NCI-H146 (cell line): ENCODE measurements around the gene DOCK8.

ENCODE experiments used
- DNase-seq: peaks from one replicate; lab custom pipeline; 2025; lab: John Stamatoyannopoulos, UW

DOCK8 gene

DNA sequence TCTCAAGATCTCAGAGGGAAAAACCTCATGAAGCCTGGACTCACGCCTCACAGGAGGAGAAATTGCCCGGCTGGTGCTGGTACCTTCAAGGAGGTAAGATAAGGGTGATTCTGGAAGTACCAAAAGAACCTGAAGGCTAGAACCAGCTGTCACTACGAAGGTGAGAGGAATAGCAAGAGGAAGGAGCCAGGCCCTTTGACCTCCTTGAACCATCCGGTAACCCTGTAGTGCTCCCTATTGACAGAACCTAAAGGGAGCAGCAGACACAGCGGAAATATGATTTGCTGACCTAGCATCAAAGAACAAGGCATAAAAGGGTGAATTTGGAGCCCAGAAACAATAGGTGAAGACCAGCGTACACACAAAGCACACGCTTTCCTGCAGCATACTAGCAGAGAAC is 92.2 kb downstream of the DOCK8 start:
- no peak for DNase-seq

DNA sequence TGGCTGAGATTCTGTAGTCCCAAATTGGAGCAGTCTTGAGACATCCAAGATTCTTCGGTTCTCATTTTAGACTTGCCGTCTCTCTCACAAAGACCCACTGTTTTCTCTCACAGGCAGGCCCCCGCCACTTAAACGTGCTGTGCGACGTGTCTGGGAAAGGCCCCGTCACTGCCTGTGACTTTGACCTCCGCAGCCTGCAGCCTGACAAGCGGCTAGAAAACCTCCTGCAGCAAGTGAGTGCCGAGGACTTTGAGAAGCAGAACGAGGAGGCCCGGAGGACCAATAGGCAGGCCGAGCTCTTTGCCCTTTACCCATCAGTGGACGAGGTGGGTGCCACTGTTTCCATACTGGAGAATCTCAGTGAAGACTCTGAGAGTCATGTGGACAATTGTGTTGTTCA is 97.2 kb downstream of the DOCK8 start:
- DNase-seq, result no peak

DNA sequence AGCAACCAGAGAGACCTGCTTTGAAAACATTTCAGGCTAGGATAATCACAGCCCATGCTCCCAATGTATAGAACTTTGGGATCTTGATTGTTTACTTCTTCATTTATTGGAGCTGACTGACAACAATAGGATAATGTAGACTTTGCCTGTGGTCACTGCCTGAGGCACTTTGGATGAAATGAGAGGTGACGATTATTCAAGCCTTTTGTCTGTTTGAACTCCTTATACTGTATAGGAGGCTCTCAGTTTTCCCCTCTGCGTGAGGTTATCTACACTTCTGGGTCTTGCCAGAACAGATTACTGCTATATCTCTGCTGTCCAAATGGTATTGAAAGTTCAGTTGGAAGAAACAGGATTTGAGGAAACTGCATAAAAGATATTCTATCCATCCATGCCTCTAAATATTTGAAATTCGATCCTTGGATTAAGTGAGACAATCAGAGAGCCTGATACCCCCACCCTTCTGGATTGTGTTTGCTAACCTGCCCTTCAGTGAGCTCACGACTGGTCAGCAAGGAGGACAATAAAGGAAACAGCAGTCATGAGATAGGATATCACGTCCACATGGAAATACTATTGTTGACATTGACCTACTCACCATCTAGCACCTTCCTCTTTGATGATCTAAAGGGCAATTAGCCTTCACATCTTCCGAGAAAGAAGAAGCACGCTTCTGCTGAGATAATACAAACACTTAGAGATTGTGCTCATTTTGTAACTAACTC is 98.1 kb downstream of the DOCK8 start:
- DNase-seq, result no peak

DNA sequence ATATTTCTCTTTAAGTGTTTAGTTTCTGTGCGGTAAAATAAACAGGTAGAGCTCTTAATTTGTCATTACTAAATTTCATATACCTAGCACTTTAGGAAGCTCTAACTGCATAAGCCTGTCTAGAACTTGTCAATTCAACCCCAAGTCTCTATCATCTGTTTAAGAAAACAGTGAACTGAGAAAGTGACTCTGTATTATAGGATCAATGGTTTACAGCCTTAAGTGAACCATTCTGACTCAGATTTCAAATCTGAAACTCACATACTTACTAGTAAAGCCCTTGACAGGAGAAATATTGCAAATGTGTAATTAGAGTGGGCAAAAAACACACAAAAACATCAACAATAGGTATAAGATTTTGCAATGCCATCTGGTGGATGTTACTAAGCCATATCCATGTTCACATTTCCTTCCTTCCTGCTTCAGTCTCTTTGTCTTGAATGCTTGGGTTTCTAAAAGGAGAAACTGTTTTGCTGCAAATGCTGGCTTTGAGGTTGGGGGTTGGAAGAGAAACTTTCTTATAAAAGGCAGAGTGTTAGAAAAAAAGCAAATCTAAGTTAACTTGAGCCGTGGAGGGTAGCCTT is 101.8 kb downstream of the DOCK8 start:
- DNase-seq, result no peak

DNA sequence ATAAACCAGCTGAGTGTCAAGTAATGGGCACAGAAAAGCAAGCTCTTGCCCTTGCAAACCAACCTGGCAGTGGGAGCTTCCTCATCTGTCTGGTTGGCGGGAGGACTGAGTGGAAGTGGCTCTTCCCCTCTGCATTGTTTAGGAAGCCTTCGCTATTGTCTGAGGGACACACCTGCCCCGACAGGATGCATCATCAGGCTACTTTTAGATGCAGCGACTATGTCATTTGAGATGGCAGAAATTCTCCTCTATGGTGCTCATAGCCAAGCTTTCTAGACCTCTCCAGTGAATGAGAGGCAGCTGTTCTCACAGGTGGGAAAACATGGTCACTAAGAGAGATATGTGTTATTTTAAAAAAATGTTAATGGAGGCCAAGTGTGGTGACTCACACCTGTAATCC is 104.0 kb downstream of the DOCK8 start:
- no peak for DNase-seq

DNA sequence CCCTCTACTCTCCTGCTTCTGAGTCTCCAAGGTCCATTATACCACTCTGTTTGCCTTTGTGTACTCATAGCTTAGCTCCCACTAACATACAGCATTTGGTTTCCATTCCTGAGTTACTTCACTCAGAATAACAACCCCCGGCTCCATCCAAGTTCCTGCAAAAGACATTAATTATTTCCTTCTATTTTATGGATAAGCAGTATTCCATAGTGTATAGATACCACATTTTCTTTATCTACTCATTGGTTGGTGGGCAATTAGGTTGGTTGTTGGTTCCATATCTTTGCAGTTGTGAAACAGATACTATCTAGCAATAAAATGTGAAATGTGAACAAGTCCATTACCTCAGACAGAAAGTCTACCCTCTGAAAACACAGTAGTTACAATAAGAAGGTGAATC is 110.3 kb downstream of the DOCK8 start:
- no peak for DNase-seq

DNA sequence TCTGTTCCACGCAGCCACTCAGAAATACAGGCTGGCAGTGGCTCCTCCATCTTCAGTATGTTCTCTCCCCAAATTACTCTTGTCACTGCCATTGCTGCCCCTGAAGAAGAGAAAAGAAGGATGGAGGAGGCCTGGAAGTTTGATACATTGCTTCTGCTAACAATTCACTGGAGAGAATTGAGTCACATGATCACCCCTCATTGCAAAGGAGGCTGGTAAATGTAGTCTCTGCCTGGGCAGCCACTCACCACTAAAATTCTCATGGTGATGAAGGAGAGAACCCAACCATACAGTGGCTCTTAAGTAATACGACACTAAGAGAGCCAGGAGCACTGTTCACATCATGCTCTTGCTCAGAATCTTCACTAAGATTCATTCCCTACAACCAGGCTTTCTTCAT is 112.0 kb downstream of the DOCK8 start:
- DNase-seq, result no peak

DNA sequence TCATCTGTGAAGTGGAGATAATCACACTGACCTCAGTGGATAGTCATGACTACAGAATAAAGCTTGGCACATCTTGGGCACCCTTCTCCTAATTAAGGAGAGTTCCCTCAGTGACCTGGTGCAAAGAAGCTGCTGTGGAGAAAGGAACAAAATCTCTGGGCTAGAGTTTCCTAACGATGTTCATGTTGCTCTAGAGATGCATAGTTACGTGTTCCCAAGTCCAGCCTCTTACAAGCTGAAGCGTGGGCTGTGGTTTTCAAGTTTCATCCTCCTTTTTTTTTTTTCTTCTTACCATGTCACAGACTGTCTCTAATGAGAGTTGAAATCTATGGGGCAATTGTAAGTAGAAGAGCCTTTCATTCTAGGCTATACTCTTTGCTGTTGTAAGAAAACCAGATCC is 113.8 kb downstream of the DOCK8 start:
- DNase-seq, result no peak

DNA sequence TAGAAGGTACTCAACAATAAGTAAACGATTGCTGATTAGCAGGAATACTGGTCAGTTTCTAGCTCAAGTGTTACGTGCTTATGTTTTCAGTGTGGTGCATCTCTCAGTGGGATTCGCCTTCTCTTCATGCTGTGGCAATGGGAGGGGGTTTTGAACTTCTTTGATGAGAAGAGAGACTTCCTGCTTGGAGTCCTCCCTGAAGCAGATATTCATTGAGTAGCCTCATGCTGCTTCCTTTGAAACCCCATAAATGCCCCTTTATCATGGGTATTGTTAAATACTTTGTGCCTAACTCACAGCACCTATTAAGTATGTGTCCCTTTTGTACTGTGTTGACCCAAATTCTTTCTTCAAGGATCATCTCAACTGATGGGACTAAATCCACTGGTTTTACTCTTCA is 116.5 kb downstream of the DOCK8 start:
- no peak for DNase-seq

DNA sequence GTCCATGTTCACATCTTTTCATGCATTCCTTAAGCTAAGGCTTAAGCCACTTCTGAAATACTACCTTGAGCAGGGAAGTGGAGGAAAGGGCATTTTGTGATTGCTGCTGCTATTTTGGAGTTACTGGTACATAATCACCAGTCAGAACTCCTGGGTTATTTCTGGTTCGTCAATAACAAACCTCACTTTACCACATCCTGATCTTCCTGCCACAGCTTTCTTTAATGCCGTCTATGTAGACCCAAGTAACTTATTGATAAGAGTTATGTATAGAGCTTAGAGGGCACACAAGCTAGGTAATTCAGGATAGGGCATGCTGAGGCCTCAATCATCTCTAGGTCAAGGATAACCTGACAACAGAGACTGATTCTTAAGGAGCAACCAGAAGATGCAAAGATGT is 120.7 kb downstream of the DOCK8 start:
- no peak for DNase-seq

DNA sequence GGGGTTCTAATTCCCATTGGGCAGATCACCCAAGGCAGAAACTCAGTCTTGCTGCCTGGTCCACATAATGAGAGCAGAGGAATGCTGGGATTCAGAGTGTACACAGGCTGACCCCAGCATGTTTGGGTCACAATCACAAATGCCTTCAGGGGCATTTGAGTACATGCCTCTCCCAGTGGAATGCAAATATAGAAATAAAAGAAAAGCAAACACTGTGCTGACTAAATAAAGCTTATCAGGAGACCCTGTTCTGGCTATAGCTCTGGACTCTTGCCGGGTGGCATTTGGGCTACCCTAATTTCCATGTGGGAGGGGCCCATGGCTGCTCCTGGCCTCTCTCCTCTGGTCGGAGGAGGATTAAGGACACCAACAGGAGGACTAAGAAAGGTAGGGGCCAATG is 121.4 kb downstream of the DOCK8 start:
- no peak for DNase-seq

DNA sequence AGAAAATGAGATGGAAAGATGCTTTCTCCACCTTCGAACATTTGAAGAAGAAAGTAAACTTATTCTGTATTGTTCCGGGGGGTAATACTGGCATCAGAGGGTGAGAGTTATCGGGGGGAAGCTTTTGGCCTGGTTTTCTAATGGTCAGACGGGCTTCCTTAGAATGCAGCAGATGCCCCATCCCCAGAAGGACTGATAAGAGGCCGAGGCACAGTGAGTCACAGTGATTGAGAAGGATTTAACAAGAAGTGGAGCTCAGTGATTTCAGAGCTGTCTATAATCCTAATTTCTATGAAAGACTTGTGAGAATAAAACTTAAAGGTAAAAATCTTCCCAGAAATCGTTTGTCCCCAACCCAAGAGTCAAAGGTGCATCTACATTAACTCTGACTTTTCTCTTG is 123.9 kb downstream of the DOCK8 start:
- DNase-seq, result no peak

DNA sequence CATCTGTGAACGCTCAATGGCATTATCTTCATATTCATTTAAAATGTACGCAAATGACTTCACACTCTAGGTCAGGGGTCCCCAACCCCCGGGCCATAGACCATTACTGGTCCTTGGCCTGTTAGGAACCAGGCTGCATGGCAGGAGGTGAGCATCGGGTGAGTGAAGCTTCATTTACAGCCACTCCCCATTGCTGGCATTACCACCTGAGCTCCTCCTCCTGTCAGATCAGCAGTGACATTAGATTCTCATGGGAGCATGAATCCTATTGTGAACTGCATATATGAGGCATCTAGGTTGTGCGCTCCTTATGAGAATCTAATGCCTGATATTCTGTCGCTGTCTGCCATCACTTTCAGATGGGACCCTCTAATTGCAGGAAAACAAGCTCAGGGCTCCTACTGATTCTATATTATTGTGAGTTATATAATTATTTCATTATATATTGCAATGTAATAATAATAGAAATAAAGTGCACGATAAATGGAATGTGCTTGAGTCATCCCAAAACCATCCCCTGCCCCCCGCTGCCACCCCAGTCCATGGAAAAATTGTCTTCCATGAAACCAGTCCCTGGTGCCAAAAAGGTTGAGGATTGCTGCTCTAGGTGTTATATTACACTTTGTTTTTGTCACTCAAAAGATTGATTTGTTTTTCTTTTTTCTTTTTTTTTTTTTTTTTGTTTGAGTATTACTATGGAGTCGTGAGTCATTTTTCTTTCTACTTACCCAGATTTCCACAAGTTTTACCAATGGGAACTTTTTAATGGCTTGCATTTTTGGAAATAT is 127.2 kb downstream of the DOCK8 start:
- DNase-seq, result no peak

DNA sequence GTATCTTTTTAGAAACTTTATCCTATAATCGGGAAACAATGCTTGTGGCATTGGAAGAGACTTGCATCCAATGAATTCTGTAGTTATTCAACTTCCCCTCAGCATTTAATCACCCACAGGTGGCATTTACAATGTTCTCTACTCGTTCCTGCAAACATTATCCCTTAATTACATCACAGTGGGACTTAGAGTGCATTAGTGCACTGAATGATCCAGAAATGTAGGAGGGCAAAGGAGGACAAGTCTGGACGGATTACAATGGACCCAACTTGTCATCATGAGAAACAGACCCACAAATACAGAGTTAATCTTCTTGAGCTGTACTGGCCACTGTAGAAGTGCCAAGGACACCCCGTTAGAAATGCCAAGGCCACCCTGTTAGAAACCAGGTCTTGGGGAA is 129.1 kb downstream of the DOCK8 start:
- DNase-seq, result no peak

DNA sequence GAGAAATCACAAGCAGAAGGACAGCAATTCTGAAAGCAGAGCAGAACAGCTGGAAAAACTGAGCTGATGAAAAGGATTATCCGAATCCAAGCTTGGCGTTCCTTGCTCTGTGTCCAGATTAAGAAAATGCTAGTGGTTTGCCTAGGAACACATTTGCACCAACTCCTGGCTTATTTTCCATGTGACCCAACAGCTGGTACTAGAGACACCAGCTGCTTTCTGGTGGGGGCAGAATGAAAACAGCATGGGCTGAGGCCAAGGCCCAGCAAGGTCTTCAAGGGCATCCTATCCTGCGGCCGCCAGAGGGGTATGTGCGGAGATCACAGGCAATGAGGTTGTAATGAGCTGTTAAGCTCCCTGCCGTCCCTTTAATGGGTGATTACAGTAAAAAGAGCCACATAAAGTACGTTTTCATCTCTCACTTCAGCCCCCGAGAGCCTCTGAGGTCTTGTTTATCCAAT is 131.5 kb downstream of the DOCK8 start:
- DNase-seq, result no peak

DNA sequence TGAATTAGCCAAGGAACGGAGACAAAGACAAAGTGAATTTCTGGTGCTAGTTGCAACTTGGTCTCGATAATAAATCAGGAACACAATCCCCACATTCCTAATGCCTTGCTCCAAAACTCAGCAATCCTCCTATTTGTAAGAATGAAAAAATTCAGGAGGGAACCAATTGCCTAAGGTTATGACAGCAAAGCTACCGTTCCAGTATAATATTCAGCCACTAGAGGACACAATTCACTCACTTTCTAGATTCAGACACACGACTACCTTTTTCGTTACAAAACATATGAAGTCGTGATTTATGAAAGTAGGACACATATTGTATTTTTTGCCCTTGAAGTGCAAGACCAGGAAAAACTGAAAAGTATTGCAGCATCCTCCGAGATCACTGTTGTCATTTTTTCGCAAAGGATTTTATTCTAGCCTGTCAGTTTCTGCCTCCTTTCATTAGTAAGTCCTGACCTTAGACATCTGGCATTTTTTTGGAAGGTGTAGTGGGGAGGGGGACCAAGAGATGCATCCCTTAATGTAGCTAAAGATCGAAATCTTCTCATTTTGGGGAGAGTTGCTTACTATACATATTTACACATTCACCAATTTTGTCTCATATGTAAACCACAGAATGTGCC is 133.1 kb downstream of the DOCK8 start:
- no peak for DNase-seq

DNA sequence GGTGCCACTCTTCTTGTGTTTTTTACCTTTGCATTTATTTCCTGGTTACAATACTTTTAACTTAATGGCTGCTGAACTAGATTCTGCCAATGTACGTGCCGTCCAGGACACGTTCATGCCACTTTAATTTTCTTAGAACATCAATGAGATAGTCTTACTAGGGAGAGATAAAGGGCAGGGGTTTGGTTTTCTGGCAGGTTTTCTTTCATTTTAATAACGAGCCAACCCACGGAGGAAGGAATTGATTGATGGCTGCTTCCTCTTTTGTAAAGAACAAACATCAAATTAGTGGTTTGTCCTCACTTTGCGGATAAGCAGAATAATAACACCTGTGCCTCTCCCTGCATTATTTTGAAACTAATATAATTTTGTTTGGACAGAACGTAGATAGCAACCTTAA is 135.7 kb downstream of the DOCK8 start:
- DNase-seq, result no peak

DNA sequence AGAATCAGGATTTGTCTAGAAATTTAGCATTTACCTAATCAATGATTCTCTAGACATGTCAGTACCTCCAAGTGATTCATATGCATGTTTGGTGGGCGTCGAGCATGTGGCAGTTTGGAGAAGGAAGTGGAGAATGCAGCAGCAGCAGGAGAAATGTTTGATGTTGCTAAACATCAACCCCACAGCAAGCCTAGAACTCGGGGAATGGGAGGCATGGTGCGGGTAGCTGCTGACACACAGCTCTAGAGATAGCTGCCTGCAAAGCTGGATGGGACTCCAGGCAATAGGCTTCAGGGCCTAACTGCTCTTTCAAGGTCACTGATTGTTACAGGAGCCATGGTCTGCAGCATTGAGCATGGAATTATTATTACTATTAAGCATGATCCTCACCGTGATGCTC is 137.3 kb downstream of the DOCK8 start:
- DNase-seq, result no peak

DNA sequence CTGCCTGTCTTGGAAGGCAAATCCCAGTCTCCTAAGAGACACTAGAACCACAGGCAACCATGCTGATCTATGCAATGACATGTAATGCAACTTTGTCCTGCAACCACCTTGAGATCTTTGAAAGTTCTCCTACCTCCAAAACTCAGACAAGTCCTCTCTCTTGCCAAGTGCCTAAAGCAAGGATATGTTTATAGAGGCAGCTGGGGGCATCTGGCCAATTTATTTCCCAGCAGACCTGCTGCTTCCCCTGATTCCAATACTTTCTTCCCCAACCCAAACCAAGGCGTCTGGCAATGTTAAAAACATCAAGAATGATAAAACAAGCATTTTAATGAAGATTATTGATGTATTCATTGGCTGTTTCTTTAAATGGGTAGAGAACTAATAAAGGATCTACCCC is 138.4 kb downstream of the DOCK8 start:
- no peak for DNase-seq

DNA sequence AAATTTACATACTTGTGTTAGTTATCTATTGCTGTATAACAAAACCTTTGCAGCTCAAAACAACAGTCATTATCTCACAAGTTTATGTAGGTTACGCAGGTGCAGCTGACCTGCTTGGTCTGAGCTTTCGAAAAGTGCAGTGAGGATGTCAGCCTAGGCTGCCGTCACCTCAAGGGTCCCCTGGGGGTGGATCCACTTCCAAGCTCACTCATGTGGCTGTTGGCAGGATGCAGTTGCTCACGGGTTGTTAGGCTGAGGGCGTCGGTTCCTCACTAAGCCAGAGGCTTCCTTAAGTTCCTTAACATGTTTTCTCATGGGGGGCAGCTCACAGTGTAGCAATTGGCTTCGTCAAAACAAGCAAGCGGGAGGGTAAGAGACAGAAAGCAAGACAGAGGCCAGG is 139.8 kb downstream of the DOCK8 start:
- DNase-seq, result no peak

DNA sequence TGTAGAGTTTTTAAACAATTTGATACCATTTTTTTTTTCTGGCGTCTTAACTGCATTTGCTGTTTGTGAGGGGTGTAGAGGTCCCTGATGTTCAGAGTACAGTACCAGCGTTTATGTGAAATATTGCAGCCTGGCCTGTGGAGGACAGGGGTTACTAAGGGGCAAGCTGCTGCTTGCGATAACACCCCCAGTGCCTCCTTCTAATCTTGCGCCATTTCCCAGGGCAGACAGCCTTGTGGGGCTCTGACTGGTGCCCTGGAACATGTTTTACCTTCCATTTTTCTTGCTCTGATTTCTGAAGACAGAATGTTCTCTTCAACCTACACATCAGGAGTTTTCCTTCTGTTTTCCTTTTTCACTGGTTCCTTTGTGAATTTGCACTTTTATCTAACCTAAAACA is 142.9 kb downstream of the DOCK8 start:
- no peak for DNase-seq

DNA sequence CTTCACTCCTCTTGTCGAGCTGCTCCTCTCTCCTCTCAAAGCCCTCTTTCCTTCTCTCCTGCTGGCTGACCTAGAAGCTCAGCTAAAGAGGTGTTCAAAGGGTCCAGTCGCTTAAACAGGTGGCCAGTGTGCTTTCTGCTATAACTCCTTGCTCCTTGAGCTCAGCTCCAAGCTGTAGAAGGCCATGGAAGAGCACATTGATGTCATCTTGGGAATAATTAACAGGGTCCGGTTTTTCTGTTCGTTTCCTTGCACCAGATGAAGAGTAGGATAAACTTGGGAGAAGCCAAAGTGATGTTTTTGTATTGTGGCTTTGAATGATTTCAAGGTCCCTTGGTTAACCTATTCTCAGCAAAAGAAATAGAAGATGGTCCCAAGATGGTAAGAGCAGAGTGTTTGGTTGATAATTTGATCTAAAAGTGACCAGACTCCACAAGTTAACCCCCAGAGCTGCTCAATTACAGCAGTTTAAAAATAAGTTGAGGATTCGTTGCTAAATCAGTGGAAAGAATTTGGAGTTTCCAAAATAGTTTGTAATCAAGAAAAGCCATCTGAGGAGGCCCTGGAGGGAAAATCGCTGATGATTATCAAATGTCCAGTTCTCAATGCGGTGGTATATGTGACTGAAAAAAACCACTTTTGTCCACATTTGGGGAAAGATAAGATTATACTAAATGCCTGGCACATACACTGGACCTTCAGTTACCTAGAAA is 148.1 kb downstream of the DOCK8 start:
- DNase-seq, result no peak
